Sciatic nerve (tissue), 2 donors: ENCODE measurements around the gene UPK3A. TPM values are rescaled to one million over a fixed set of nuclear protein-coding genes. Genes with fewer than 3 reads are reported as not detected.

Experiments used
- ATAC-seq: fragments of 200-7000 bp; cut with Tn5 transposase; one replicate; pipeline ENCODE4 v1.9.1; 2020; ENCODE audit warnings: mild to moderate bottlenecking, moderate library complexity
- DNase-seq: peaks from one replicate; pipeline ENCODE4 v3.0.0-alpha.2; 2020; ENCODE audit warnings: low spot score
- intact Hi-C: fragments of 100-400 bp; cut with DNase I; formaldehyde crosslinking; loops from one replicate; pipeline ENCODE4 v1.14.2; 2022
- total RNA-seq: library from RNA; stranded (reverse); fragmentation: NEBNext Ultra II Directional; extraction: Animal tissue kit (Norgen Biotek cat#: 25700); gene quantifications from one replicate; pipeline ENCODE4 v1.2.1, GENCODE V29; 2021
- donor health status: DM: no; HTN: no; CAD: no.
- donor health status: DM: no; HTN: no; CAD: no.

The UPK3A gene
- total RNA-seq, result not detected

DNA sequence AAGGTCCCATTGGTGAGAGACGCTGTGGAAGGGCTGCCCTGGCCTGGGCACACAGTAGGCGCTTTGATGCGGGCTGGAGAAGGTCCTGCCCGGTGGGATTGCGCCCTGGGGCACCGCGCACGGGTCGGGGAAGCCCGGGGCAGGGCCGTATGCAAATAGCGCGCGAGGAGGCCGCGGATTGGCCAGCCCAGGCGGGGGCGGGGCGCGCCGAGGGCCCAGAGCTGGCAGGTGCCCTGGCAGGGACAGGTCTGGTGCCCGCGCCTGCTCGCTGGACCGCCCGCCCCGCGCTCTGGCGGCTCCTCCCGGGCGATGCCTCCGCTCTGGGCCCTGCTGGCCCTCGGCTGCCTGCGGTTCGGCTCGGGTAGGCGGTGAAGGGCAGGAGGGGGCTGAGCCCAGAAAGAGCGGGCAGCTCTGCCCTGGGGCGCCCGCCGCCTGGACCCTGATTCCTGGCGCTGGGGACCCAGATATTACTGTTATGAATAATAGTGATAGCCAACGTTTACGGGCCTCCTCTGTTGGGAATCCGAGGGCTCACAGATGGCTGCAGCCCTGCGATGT, at the start of gene UPK3A:
Gene UPK3A, plus strand, starts transcription at position 245 of the 558 bp plus-strand sequence. Its CDS starts 65 bp downstream, at position 310.
- peak; percentile 74 for DNase-seq
- ATAC-seq, result peak; percentile 52
- intact Hi-C loops, result no loop called here

- intact Hi-C loops, result no loop called here
- no peak for DNase-seq
- peak; percentile 70 for ATAC-seq
Measured at GRCh38 chr22:45235101-45235777, 49.5 kb upstream of the UPK3A start.

DNA sequence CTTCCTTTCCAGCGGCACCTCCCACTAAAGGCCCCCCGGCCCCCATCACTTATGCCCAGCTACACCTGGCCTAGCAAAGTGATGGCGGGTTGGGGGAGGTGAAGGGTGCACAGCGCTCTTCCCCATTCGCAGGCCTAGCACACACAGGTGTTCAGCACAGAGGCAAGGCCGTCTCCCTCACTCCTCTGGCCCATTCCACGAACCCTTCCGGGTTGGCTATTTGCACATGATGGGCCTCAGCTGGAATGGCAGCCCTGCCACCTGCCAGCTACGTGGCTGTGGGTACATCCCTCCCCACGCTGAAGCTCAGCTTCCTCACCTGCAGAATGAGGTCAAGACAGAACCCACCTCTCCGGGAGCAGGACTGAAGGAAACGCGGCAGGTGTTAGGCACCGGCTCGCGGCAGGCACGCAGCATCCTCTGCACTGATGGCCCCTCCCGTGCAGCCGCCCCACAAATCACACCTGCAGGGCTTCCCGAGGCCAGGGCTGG, 48.9 kb upstream of the UPK3A start:
- intact Hi-C loops, result no loop called here
- no peak for DNase-seq
- ATAC-seq, result no peak

GRCh38 chr22:45237065-45237990, 47.4 kb upstream of the UPK3A start:
- intact Hi-C loops, result no loop called here
- no peak for DNase-seq
- no peak for ATAC-seq

GRCh38 chr22:45238076-45238956, 46.4 kb upstream of the UPK3A start:
- DNase-seq (no peak), ATAC-seq (no peak)
- intact Hi-C loops, result no loop called here

GRCh38 chr22:45238957-45239680, 45.6 kb upstream of the UPK3A start:
- intact Hi-C loops, result no loop called here
- ATAC-seq (no peak), DNase-seq (no peak)

DNA sequence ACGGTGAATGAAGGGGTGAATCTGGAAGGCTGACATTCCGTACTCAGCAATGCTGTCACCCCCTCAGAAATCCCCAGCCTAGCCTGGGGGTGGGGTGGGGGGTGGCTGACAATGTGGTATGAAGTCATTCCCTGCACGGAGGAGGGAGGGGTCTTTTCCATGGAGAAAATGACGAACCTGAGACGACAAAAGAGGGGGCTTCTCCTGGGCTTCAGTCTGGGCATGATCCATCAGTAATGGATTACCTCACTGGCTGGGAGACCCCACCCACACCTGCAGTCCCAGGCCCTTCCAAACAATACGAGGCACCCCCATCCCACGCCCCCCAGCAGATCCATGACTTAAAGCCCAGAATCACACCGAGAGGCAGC, 45.1 kb upstream of the UPK3A start:
- ATAC-seq, result no peak
- intact Hi-C loops, result no loop called here
- DNase-seq, result no peak

DNA sequence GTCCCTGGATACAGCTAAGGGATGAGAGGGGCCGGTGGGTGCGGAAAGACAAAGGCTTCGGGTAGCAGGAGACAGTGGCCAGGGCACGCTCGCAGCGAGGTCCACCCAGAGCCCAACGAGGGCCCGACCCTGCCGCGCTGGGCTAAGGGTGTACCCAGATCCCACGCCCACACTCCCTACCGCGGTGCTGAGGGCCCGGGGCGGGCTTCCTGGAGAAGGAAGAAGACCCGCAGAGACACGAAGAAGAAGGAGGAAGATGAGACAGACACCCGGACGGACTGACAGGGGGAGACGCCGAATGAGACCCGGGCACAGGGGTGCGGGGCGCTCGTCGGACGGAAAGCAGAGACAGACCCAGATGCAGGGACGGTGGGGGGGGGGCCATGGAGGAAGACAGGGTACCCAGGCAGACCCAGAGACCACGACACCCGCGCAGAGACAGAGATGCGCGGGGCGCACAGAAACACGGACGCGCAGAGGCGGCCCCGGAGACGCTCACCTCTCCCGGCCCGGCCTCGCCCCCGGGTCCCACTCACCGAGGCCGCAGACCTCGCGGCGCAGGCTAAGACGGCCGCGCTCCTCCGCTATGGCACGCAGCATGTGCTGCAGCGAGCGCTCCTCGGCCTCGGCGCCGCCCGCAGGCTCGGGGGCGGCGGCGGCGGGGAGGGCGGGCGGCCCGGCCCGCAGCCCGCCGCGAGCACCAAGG, 44.5 kb upstream of the UPK3A start:
- ATAC-seq, result peak; percentile 18
- intact Hi-C loops, result no loop called here
- DNase-seq, result no peak

- peak; percentile 93 for DNase-seq
- ATAC-seq, result peak; percentile 89
- intact Hi-C loops, result no loop called here
Measured at GRCh38 chr22:45240810-45241631, 43.7 kb upstream of the UPK3A start, which contains the start of gene KIAA0930. KIAA0930 (minus strand) TSS chr22:45240894; CDS start chr22:45240703, 191 bp downstream.

DNA sequence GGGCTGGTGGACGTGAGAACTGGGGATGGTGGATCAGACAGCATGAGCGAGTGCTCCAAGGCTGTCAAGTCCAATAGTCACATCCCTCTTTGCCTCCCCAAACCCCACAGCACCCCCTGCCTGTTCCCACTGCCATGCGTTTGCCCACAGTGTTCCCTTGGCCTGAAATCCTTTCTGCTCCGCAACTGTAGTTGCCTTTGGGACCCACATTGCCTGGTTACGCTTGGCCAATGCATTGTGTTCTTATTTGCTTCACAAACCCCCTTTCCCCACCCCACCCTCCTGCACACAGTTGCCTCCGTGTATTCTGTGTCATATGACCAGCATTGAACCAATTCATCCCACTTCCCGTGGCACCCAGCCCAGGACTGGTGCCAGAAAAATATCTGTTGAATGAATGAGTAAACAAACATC, 42.0 kb upstream of the UPK3A start:
- intact Hi-C loops, result no loop called here
- ATAC-seq (no peak), DNase-seq (no peak)

GRCh38 chr22:45244916-45245315, 39.8 kb upstream of the UPK3A start:
- intact Hi-C loops, result no loop called here
- ATAC-seq (no peak), DNase-seq (no peak)

GRCh38 chr22:45246060-45246985, 38.4 kb upstream of the UPK3A start:
- ATAC-seq (no peak), DNase-seq (no peak)

DNA sequence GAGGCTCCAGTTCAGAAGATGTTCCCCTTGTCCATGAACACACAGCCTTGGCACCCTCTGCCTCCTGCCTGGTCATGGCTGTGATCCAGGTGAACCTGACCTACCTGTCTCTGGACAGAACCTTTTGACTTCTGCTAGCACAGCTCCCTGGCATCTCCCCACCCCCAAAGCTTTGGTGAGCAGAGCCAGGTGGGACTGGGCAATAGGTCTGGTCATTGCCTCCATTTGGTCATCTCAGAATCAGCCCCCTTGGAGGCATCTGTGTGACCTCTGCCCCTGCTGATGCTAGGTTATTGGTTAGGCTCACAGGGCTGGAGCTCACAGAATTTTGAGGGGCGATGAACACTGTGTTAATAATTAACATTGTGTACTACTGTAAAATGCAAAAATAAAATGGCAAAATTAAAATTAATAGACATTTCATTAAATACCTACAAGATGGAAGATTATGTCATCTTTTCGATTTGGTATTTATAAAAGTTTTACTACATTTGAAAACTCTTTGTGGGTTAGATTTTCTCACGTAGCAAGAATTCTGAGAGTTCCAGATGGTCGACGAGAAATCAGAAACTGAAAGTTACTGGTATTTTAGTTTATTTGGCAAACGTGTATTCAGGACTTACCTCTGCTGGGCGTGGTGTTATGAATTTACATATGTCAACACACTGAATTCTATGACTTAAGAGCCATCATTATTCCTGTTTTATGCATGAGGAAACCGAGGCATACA, 35.8 kb upstream of the UPK3A start:
- ATAC-seq, result no peak

More at GRCh38 chr22:45246060-45246985, 38.4 kb upstream of the UPK3A start:
- intact Hi-C loops, result no loop called here

DNA sequence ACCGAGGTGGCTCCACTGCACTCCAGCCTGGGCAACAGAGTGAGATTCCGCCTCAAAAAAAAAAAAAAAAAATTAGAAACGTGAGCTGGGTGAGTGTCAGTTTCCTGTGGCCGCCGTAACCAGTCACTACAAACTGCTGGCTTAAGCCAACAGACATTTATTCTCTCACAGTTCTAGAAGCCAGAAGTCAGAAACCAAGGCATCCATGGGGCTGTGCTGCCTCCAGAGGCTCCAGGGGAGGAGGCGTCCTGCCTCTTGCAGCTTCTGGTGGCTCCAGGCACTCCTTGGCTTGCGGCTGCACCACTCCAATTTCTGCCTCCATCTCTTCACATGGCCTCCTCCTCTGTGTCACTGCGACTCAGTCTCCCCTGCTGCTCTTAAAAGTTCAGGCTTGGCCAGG, 32.9 kb upstream of the UPK3A start:
- no peak for ATAC-seq
- DNase-seq, result no peak
- intact Hi-C loops, result no loop called here

More for the DNA sequence above, 35.8 kb upstream of the UPK3A start:
- intact Hi-C loops, result no loop called here
- no peak for DNase-seq

DNA sequence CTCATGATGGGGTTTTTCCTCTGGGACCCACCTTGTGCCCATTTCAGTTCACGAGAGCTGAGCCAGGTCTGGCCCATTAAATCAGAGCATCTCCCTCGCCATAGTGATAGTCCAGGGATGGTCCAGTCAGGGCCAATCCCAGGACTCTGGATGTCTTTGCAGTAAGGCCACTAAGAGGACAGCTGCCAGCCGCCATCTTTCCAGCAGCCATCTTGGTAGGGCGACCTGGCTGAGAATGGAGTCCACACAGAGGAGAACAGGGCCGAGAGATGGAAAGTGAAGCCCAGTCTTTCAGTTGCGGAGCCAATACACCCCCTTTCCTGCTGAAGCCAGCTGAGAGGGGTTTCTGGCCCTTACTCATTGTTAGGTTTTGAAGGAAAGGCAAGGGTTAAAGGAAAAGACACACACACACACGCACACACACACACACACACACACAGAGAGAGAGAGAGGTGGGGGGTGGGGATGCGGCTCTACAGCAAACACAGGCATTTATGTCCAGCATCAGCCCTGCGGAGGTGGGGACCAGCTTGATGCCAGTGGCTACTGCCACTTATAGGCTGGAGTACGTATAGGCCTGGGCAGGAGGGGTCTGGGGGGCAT, 31.6 kb upstream of the UPK3A start:
- DNase-seq (no peak), ATAC-seq (no peak)
- intact Hi-C loops, result no loop called here
